ELF-1 (cell line): ENCODE data around the gene MAP3K12.
"Not testable (repeated sequence)": the region's sequence is repeated elsewhere in the genome, so short reads cannot be mapped to it uniquely, and the experiment has no call there.

Experiments used
- DNase-seq: peaks from one replicate; pipeline ENCODE4 v3.0.0-alpha.2; 2016; ENCODE audit warnings: low read depth, low spot score

MAP3K12 gene

DNA sequence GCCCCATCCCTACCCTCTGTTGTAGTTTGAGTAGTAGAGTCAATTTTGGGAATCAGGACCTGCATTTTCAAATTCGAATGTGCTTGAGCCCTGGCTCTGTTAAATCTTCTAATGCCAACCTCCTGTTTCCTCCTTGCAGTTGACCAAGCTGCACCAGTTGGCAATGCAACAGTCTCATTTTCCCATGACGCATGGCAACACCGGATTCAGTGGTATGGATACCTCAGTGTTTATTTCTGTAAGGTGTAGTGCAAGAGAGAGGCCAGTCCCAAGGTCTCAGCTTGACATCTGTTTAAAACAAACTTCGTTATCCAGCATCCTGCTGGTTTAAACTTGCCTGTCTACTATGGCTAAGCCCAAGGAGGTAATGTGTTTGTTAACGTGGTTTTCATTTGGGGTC, 32.2 kb downstream of the MAP3K12 start:
- DNase-seq = no peak

DNA sequence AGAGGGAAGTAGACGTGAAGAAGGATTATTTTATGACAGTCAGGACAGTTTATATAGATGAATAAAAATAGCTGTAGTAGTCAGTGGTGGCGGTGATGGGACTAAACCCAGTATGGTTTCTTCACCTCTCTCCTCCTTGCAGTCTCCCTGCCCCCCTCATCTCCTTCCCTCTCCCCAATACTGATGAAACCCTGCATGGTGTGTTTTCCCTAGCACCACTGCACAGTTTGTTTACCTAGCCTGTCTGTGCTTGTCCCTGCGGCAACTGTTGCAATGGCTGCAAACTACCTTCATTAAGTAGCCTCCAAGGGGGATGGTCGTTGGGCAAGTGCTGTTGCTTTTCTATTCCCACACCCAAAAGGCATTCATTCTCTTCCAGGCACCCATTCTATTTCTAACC, 32.6 kb downstream of the MAP3K12 start:
- DNase-seq = no peak

DNA sequence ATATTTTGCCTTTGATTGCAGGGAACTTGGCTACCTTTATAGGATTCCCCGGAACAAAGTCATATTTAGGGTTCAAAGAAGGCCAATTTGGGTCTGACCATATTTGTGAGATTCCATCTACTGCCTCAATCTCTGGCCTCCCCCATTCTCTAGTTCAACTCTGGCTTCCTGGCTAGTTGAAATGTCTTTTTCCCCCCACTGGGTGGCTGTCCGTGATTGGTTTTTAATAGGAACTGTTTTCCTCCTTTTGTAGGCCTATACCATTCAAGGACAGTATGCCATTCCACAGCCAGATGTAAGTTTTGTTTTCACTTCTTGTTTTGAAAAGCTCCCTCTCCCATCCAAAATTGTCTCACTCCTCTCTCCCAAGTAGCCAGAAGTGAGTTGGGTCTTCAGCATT, 33.6 kb downstream of the MAP3K12 start:
- no peak for DNase-seq

DNA sequence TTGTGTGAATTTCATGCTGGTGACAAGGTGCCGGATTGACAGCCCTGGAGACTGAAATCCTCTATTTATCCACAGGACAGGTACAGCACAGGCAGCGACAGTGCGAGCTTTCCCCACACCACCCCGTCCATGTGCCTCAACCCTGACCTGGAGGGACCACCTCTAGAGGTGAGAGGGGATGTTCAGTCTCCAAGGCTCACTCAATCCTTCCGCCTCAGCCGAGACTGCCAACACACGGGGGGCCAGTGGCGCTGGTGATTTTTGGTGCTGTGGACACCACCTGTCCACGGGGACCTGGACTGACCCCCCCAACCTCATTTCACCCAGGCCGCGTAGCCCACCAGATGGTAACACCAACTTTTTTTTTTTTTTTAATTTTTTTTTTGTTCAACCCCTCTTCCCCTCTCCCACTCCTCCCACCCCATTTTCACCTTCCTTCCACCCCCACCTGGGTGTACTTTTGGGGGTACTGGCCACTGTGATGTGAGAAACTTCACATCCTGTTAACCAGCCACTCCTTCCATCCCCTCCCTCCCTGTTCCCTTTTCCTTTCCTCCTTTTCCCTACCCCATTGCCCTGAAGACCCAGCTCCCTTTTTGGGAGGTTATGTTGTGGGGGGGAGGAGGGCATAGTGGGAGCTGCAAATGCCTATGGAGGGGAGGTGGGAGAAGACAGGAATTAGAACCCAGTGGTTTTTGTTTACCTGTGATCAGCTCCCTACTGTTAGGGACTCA, 34.4 kb downstream of the MAP3K12 start:
- DNase-seq = no peak

DNA sequence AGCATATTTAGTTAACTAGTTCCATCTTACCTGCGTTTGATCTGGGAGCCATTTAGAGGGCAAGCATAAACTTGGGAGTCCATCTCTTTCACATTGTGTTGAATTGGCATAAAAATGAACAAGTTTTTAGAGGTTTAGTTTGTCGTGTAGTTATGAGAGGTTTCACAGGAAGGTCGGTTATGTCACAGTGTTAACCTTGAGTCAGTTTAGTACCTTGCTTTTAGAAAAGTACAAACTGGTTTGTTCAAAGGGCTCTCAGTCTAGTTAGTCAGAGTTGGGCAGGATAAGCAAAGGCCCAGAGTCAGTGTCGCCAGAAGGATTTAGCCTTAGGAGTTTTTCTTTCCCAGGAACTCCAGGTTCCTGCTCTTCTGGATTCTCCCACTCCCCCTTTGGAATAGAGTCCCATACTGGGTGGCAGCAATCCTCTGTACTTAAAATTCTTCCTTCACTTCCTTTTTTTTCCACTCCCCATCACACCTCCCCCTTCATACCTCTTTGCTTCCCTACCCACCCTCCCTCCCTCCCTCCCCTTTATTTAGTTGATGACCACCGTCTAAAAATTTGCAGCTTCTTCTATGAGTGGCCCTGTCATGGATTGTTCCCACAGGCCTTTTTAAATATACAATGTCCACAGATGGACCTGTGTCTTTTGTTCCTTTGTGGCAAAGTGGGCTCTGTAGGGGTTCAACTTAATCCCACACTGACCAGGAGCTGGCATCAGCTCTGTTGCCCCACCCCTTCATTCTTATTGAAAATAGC, 35.3 kb downstream of the MAP3K12 start:
- DNase-seq = no peak

DNA sequence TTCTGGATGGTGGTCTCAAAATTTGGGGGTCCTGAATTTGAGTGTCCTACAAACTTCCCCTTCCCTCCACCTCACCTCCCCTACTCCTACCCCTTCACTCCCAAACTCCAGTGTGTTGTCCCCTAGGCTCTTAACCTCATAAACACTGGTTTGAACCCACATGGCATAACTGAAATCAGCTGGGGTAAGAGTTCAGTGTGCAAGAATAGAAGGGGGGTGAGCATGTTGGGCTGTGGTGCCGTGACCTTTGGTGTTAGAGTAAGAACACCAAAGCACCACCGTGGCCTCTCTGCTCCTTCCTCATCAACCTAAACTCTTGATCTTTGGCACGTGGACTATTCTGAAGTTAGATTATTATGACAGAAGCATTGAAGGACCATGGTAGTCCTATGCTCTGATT, 36.3 kb downstream of the MAP3K12 start:
- no peak for DNase-seq

DNA sequence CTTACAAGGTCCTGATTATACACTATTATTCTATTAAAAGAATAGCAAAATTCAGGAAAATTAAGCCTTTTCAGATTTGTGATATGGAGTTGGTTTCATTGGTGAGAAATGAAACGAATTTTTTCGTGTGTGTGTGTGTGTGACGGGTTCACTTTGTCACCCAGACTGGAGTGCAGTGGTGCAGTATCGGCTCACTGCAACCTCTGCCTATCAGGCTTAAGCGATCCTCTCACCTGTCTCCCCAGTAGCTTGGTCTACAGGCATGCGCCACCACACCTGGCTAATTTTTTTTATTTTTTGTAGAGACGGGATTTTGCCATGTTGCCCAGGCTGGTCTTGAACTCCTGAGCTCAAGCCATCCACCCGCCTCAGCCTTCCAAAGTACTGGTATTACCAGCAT, 37.7 kb downstream of the MAP3K12 start:
- DNase-seq = no peak

DNA sequence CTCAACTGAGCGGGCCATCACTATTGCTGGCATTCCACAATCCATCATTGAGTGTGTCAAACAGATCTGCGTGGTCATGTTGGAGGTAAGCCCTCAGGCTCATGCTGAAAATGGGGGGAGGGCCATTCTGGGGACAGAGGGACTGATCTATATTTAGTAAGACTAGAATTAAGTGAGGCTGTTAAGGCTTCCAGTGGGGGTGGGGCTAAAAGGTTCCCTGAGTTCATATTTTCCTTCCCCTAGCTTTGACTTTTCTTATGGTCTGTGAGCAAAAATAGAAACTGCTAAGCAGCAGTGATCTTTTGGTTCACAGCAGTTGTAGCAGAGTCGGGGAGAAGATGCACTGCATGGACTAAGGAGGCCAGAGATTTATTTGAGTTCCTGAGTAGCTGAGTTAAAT, 38.2 kb downstream of the MAP3K12 start:
- DNase-seq = no peak

DNA sequence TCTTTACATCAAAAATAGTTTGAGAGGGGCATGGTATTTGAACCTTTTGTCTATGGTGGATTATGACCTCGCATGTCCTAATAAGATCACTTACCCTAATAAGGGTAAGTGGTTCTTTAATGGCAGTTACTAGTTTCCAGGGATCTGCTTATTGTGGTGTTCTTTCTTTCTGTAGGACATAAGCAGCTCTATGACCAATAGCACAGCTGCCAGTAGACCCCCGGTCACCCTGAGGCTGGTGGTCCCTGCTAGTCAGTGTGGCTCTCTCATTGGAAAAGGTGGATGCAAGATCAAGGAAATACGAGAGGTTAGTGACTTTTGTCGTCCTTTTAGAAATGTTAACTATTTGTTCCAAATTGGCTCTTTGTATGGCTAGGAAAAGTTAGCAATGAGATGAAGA, 40.2 kb downstream of the MAP3K12 start:
- DNase-seq = no peak

DNA sequence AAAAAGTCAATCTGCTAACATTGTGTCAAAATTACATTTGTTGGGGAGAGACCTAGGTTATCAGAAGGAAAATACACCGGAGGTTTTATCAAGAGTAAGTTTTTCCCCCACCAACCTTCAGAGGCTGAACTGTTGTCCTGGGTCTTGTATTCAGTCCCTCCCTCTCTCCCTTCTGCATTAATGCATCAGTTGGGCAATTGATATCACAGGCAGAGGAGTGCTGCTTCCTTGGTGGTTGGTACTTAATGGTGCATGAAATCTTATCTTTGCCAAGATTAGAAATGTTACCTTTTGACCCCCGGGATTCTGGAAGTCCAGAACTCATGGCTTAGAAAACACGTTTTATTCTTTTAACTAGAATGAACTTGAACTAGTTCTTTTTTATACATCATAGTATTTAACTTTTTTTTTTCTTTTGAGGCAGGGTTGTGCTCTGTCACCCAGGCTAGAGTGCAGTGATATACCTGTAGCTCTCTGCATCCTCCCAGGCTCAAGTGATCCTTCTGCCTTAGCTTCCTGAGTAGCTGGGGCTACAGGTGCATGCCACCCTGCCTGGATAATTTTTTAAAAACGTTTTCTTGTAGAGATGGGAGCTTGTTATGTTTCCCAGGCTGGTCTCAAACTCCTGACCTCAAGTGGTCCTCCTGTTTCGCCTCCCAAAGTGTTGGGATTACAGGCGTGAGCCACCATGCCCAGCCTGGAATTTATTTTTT, 42.4 kb downstream of the MAP3K12 start:
- no peak for DNase-seq

DNA sequence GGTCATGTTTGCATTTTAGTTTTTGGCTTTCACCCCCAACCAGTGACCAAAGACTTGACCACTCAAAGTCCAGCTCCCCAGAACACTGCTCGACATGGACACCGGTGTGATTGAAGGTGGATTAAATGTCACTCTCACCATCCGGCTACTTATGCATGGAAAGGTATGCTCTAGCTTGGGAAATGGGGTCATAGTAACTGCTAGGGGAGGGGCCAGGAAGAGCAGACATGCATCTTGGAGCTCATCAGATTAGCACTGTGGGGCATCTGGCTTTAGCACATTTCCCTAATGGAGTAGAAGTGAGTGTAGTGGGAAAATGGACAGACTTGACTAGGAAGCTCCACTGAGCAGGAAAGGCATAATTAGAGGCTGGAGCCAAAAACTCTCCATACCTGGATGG, 44.6 kb downstream of the MAP3K12 start:
- DNase-seq = no peak

DNA sequence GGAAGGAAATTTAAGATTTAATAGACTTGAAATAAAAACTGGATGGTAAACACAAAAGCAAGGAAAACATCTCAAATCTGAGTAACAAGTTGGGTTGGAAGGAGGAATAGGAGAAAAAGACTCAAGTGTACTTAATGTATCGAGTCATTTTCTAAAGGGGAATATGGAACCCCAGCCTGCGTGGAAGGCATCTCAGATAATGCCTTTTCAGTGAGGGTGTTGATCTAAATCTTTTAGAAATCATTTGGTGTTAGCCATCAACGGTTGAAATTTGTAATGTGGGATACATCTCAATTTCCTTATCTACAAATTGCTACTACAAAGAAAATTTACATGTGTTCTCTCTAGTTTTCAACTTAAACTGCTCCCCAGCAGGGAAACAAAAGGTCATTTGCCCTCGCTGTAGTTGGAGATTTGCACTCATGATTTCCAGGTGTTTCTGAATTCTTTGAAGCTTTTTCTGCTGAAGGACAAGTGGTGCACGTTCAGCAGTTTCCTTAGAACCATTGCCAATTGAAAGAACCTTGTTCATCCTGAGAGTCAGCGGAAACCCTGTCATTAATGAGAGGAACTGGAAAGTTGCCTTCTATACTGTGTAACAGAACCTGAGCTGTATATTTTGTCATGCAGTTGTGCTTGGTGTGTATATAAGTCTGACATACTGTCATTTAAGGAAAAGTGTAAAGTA, 45.2 kb downstream of the MAP3K12 start:
- no peak for DNase-seq

DNA sequence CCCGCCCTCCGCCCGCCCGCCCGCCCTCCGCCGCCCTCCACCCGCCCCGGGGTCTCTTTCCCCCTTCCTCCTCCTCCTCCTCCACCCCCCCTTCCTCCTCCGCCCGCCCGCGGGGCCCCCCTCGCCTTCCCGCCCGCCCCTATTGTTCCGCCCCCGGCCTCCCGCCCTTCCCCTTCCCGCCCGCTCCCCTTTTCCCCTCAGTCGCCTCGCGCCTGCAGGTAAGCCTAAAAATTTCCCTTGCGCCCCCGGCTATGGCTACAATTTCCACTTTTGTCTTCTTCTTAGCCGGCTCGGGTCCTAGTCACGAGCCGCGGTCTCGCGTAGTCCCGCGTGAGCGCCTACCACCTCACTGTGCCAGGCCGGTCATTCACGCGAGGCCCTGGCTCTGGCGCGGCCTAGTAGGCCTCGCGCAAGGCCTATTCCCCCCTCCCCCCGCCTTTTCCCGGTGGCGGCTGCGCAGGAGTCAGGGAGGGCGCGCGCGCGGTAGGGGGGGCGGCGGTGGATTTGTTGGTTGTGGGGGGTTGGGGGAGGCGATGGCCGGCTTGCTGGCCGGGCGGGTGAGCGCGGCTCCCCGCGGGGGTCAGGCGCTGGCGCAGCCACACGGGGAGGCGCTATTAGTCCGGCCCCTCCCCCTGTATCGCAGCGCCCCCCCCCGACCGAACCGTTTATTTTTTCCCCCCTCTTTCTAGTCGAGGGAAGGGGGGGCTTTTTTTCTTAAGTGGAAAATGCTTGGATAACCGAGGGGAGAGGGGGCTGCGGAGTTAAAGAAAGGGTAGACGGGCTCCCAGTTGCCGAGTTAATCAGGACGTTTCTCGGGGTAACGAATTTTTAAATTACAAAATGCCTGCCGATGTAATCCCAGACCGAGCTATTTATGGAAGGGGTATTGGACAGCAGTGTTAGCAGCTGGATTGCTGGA, 46.8 kb downstream of the MAP3K12 start:
- DNase-seq = peak; percentile 81

DNA sequence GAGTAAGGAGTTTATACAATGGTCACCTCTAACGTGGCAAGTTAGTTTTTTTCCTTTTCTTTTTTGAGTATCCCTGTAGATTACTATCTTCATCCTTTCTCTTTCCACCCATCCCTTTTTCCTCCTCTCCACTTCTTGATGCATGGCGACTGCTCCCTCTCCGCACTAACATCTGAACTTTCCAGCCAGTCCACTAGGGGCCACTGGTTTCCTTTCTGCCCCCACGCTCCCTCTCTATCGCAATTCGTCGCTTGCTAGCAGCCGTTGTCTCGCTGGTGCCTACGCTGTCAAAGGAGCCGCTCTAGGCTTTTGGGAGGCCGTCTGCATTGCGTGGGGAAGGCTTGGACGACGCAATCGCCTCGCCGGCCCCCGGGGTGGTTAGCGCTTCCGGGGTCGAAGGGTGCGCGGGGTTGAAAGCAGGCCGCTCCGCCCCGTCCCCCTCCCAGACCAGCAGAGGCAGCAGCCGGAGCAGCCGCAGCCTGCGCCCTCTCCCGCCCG, 47.5 kb downstream of the MAP3K12 start, which contains the start of gene PCBP2:
Gene PCBP2 (plus strand): TSS at position 442 of the 498 bp plus-strand sequence. CDS start 2,699 bp downstream, outside the sequence.
- DNase-seq = peak; percentile 99

DNA sequence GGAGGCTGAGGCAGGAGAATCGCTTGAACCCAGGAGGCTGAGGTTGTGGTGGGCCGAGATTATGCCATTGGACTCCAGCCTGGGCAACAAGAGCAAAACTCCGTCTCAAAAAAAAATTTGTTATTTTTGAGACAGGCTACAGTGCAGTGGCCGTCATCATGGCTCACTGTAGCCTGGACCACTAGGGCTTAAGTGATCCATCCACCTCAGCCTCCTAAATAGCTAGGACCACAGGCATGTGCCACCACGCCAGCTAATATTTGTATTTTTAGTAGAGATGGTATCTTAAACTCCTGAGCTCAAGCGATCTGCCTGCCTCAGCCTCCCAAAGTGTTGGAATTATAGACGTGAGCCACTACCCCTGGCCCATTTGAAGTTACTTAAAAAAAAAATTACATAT, 48.3 kb downstream of the MAP3K12 start:
- no peak for DNase-seq

DNA sequence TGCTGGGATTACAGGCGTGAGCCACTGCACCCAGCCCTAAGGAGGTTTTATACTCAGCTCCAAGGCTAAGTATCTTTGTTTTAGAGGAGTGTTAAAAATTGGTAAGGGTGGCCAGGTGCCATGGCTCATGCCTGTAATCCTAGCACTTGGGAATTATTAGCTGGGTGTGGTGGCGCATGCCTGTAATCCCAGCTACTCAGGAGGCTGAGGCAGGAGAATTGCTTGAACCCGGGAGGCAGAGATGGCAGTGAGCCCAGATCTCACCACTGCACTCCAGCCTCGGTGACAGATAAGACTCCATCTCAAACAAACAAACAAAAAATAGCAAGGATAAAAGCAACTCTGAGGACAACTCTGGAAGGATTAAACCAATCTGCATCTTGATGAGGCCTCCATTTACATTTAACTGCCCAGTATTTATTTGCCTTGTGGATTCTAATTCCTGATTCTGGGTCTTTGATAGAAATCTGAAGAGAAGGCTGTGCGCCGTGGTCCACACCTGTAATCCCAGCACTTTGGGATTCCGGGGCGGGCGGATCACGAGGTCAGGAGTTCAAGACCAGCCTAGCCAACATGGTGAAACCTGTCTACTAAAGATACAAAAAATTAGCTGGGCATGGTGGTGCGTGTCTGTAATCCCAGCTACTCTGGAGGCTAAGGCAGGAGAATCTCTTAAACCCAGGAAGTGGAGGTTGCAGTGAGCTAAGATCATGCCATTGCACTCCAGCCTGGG, 54.5 kb downstream of the MAP3K12 start:
- DNase-seq = not testable (repeated sequence)

DNA sequence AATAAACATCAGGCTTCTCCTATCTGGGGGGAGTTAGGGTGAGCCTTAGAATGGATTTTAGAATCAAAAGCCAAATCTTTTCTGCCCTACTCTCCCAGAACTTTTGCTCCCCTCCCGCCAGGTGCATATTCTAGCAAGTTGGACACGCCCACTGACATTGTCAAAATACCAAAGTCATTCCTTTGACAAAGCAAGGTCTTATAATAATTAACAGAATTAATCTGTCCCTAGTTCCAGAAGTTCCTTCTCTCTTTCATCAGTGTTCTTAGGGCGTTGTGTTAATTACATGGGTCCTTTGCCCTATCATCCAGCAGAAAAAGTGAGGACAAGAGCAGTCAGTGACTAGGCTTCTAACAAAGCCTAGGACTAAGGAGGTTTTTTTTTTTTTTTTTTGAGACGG, 55.3 kb downstream of the MAP3K12 start:
- no peak for DNase-seq

DNA sequence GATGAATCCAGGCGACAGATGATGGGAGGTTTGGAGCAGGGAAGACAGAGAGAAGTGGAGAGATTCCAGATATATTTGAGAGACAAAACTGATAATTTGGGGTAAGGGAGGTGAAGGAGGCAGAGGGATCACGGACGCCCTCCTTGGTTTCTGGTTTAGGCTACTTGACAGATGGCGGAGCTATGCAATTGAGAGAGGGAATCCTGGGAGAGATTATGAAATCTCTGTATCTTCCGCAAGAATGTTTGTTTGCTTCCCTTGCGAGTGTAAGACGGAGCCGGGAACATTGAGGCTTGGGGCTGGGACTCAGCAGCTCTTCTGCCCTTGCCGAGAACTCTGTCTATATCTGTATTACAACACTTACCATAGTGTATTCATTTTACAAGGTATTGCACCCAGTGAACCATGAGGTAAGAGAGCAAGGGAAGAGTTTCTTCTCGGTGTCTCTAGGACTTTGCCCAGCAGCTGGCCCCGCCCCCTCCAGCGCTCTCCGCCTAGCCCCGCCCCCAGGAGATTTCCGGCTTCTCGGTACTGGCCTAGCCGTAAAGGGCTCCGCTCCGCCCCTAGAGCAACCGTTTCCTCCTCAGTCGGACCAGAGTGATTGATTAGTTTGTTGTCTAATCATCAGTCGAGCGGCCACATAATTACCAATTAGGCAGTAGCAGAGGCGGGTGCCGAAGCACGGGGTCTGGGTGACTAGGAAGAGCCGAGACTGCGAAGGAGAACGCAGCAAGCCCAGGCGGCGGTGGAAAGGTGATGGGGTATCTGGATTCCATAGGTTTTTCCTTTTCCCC, 58.0 kb downstream of the MAP3K12 start, which contains the start of gene PRR13:
Gene PRR13 (plus strand): TSS at position 695 of the 794 bp plus-strand sequence. CDS start 981 bp downstream, outside the sequence.
- DNase-seq = peak; percentile 98

DNA sequence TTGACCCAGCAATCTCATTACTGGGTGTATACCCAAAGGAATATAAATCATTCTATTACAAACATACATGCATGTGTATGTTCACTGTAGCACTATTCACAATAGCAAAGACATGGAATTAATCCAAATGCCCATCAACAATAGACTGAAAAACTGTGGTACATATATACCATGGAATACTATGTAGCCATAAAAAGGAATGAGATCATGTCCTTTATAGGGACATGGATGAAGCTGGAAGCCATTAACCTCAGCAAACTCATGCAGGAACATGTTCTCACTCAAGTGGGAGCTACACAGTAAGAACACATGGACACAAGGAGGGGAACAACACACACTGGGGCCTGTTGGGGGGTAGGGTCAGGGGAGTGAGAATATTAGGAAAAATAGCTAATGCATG, 59.7 kb downstream of the MAP3K12 start:
- DNase-seq = not testable (repeated sequence)
